AG08395 (cell line): ENCODE measurements around the gene KIAA1328.
"Not testable (repeated sequence)": the region's sequence is repeated elsewhere in the genome, so short reads cannot be mapped to it uniquely, and the experiment has no call there.

Experiments
- DNase-seq: peaks from one replicate; pipeline ENCODE4 v3.0.0; 2012; ENCODE audit warnings: mixed read lengths, low spot score

Gene KIAA1328

DNA sequence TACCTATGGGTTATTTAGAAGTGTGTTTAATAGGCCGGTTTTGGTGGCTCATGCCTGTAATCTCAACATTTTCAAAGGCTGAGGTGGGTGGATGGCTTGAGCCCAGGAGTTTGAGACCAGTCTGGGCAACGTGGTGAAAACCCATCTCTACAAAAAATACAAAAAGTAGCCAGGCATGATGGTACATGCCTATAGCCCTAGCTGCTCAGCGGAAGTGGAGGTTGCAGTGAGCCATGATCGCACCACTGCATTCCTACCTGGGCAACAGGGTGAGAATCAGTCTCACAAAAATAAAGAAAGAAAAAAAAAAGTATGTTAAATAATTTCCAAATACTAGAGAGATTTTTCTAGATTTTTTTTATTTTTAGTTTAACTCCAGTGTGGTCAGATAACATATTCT, 316.0 kb downstream of the KIAA1328 start:
- no peak for DNase-seq

DNA sequence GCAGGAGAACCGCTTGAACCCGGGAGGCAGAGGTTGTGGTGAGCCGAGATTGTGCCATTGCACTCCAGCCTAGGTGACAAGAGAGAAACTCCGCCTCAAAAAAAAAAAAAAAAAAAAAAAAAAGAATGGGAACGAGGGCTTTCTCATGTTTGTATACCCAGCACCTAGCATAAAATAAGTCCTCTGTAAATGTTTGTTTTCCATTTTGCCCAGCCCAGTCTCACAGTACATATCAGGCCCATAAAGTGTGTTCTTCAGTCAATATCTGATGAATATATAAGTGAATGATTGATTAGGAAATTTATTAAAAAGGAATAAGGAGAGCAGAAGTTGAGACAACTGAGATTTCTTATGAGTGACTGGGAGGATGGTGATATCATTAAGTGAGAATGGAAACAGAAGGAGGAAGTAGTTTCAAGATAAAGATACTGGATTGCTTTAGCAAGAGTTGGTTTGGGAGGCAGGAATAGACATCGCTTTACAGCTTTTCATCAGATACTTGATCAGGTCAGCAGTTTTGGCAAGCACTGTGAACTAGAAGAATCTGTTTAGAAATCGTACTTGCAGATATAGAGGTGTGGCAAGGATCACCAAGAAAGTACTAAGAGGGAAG, 327.5 kb downstream of the KIAA1328 start:
- no peak for DNase-seq

DNA sequence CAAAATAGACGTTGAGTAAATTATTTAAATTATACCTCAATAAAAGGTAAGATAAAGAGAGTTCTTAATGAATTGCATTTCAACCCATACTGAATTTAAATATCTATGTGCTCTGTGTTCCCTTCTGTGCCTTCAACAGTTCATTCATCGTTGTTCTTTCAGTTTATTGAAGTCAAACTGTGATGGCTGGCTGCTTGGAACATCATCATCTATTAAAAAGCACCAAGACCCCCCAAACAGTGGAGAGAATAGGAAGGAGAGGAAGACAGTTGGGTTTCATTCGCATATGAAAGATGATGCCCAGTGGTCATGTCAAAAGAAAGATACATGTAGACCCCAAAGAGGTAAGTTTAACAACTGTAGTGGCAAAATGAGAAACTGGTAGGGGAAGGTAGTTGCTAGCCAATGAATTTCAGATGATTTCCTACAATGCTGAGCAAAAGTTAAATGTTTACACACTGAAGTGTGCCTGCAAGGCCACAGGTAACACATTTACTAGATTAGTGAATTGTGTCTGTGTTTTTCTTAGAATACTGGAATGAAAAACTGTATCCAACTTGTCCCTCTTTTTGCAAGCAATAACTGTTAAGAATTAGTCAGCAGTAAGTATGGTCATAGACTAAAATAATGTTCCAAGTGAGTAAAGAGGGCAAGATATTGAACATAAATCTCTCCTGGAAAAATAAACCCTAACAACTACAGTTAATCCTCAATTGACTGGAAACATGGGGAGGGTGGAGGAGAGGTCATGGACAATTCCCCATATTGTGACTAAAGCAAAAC, 331.3 kb downstream of the KIAA1328 start:
- no peak for DNase-seq

GRCh38 chr18:37161491-37161890, 332.6 kb downstream of the KIAA1328 start:
- DNase-seq = no peak

DNA sequence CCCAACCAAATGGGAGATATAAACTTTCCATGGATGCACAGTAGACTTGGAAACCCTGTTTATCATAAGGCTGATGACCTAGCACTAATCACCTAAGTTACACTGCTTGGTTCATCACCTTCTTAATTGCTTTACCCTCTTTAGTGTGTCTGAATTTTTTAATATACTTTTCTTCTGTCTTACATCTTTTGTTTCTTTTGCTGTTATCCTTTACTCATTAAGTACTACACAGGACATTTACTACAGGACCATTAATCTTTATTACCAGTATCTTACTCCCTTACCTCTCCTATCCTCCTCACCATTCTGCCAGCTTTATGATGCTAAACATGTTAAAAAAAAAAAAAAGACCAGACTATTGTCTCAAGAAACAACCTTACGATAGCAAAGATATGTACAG, 333.6 kb downstream of the KIAA1328 start:
- no peak for DNase-seq

DNA sequence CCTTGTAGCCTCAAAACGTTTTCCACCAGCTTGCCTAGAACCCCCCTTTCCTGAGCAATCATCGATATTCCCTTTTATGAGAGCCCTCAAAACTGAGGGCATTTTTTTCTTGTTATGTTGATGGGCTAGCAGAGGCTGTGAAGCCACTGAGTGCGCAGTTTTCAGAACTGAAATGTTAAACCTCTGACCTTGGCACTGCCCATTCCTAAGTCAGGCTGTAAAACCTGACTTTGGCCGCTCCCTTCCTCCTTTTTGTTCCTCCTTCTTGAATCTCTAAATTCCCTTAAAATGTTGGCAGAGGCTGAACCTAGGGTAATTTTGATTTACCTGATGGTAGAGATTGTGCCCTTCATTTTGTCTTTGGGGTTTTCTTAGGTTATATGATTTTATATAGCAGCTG, 334.2 kb downstream of the KIAA1328 start:
- DNase-seq = no peak

DNA sequence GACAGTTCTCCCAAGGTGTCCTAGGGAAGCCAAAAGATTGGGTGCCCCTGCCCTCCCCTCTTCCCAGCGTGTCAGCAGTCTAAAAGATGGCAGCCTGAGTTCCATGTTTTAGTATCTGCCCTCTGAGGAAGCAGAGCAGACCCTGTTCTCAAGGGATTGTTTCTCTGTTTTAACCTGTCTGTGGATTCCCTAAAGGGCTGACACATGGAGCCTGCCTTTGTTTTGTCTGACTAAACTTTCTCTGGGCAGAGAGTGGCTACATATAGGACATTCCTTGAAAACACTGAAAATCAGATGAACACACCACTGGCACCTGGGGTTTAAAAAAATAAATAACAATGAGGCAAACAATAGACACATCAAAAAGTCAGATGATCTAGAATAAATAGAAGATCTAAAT, 337.6 kb downstream of the KIAA1328 start:
- no peak for DNase-seq

GRCh38 chr18:37166966-37167365, 338.0 kb downstream of the KIAA1328 start:
- not testable (repeated sequence) for DNase-seq

- DNase-seq = no peak
These were observed 342.1 kb downstream of the KIAA1328 start for GRCh38 chr18:37170984-37171383.

GRCh38 chr18:37173384-37173783, 344.5 kb downstream of the KIAA1328 start:
- DNase-seq = no peak

DNA sequence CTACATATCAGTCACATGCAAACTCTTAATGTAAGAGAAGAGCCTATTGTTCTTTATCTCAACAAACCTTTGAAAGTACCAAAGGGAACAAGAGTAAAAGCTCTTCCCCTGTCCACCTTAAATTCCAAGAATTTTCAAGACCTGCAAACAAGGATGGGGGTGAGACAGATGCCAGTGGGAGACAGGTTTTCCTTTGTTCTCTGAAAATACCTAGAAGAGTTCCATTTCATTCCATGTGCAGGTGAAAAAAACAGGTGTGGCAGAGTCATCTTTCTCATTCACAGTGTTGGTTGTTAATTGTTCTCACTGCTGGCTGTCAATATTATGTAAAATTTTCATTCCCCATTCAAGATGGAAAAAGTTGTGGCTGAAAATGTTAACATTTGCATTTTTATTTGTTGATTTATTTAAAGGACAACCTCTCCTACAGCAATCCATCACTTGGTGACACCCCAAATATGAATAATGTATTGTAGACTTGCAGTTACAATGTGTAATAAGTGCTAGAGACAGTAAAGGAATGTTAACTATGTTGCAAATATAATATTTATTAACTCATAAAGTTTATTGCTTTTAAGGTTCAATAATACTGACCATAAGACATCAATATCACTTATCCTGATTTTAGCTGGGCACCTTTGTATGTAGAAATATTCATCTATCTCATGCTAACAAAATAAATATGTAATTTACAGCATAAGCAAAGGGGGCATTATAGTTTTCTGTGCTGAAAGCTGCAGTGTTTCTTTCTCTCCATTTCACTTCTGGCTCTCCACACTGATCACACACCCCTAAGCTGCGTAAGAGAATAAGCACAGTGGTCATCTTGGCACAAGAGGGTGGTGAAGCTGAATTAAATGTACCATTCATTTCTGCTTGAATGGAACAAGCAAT, 347.0 kb downstream of the KIAA1328 start:
- DNase-seq = no peak

DNA sequence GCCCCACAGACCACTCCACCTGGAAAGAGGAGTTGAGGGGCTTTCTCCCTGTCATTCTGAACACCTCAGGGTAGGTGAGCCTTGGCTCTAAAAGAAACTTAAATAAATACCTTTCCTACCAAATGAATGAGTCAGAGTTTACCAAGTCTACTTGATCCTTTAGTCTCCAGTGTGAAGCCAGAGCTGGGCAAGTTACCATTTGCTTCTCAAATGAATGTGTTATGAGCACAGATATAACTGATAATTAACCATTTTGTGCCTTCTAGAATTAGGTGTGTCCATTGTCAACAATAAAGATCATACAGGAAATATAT, 347.7 kb downstream of the KIAA1328 start:
- no peak for DNase-seq

- DNase-seq = no peak
These were observed 350.5 kb downstream of the KIAA1328 start for GRCh38 chr18:37179384-37179783.

DNA sequence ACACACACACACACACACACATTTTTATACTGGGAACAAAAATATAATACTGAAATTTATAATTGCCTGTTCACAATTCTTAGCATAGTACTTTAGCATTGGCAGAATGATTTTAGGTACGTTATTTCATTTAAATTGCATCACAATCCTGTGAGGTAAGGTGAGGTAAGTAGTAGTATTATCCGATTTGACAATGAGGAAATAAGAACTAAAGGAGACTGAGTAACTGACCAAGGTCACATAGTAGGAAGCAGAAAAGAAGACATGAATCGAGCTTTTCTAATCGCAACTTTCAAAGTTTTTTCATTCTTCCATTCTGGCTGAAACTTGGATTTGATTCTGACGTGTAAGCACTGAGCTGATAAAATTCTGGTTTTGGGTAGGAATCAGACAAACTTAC, 351.2 kb downstream of the KIAA1328 start:
- DNase-seq = no peak

DNA sequence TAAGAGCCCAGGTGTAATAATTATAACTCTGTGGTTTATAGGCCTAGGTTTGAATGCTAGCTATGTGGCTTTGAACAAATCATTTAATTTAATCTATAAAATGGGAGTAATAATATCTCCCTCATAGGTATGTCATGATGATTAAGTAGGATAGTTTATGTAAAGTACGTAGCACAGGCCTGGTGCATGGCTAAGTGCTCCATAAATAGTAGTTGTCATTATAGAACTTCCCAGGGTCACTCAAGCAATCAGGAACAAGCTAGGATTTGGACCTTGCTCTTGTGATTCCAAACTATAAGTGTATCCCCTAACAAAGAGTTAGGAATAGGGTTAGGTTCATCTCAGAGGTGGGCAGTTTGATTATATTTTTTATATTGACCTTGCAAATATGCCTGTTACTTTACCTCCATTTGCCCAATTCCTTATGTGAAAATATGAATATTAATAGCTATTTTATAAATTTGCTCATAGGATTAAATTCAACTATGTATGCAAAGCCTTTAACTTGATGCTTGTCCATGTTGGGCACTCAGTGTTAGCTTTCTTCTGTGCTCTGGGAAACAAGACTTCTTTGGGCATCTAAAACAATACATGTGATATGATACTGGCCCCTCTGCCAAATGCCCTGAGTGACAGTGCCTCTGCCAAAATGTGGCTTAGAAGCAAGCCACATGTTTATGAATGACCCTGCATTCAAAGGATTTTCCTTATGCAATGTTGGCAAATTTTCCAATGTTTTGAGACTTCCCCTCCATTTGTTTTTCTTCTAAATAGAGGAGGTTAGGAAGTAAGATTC, 353.6 kb downstream of the KIAA1328 start:
- no peak for DNase-seq

GRCh38 chr18:37184209-37184868, 355.4 kb downstream of the KIAA1328 start:
- no peak for DNase-seq

- DNase-seq = no peak
These were observed 359.3 kb downstream of the KIAA1328 start for GRCh38 chr18:37188016-37188791.

GRCh38 chr18:37199741-37200140, 370.8 kb downstream of the KIAA1328 start:
- DNase-seq = no peak

GRCh38 chr18:37207343-37207742, 378.4 kb downstream of the KIAA1328 start:
- DNase-seq = no peak

DNA sequence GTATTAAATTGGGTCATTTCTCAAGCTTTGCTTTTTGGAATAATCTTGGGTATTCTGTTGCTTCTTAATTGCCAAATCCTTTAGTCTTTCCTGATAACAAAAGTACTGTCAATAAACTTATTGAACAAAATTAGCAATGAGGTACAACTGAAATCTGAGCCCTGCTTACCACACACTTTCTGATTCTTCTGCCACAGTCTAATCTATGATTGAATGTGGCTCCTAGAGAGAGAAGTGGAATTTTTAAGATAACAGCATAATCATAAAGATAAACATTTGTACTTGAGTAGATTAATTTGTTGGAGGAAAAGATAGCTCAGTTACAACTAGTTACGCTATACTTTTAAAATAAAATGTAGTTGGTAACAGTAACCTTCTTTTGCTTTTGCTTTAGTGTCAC, 381.9 kb downstream of the KIAA1328 start:
- no peak for DNase-seq
